ENCODE results near the gene SDCCAG8. TPM values are rescaled to one million over a fixed set of nuclear protein-coding genes. Genes with fewer than 3 reads are reported as not detected.
A peak's percentile ranks its signal among the peaks of the same experiment; 100 is the strongest.

The SDCCAG8 gene
- total RNA-seq, 4 donors from 2014 or later = 30.3 to 131 (median 55.4) TPM

DNA sequence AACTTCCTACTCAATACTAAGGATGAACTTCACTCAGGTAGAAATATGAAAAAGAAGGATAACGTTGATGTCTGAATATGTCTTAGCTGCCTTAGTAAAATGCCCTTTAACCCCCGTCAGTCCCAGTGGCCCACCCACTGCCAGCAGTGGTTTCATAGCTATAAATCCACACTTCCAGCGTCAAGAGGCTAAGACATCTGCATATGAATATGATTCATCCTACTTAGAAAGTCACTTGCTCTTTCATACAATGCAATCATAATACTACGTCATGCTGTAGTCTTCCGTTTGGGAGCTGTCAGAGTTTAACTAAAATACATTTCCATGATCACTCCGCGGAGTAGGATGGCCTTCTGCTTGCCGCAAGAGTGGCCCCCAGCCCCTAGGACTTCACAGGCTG is 247.3 kb downstream of the SDCCAG8 start:
- no peak overlapping the region for H3K4me3 ChIP-seq
- H3K27me3 ChIP-seq = no peaks in the 10 kb centered on the region
- no peaks in the 10 kb centered on the region for H3K9me3 ChIP-seq
- no peaks in the 10 kb centered on the region for H3K36me3 ChIP-seq
- TF ChIP-seq POLR2A (IDR thresholded peaks at IDR 0.05) = no peak
- TF ChIP-seq, protein P1, sequence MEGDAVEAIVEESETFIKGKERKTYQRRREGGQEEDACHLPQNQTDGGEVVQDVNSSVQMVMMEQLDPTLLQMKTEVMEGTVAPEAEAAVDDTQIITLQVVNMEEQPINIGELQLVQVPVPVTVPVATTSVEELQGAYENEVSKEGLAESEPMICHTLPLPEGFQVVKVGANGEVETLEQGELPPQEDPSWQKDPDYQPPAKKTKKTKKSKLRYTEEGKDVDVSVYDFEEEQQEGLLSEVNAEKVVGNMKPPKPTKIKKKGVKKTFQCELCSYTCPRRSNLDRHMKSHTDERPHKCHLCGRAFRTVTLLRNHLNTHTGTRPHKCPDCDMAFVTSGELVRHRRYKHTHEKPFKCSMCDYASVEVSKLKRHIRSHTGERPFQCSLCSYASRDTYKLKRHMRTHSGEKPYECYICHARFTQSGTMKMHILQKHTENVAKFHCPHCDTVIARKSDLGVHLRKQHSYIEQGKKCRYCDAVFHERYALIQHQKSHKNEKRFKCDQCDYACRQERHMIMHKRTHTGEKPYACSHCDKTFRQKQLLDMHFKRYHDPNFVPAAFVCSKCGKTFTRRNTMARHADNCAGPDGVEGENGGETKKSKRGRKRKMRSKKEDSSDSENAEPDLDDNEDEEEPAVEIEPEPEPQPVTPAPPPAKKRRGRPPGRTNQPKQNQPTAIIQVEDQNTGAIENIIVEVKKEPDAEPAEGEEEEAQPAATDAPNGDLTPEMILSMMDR (IDR thresholded peaks at IDR 0.05) = no peak
- H3K4me1 ChIP-seq = peaks cover 0 to 5% (median 2%) of the 10 kb centered on the region in 4 donors
- H3K27ac ChIP-seq = no peak overlapping the region
- no peak for DNase-seq

DNA sequence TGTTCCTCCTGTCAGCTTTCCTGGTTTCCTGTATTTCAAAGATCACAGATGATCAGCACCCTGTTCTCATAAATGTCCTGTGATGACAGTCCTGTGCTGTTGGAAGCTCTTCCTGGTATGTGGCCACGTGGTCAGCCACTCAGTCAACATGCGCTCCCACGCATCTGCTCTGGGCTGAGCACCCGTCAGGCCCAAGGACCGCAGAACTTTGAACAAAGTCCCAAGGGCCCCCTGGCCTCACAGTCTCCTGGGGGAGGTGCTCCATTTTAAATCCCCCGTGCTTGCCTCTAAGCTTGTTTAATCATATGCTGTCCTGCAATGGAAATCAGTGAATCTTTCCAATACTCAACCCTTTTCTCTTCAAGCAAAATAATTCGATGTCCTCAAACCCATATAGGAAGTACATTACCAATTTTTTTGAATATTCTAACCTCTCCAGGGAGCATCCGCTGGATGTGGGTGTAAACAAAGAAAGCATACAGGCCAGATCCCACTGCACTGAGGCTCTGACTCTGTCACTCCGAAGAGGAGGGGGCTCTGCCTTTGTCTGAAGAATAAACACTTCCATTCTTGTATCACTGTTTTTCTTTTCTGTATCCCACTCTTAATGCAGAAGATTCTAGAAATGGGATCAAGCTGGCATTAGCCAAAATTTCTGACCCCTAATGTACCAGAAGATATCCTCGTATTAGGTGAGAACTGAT is 250.3 kb downstream of the SDCCAG8 start:
- H3K4me1 ChIP-seq = peaks cover 0 to 5% (median 2%) of the 10 kb centered on the region in 4 donors

DNA sequence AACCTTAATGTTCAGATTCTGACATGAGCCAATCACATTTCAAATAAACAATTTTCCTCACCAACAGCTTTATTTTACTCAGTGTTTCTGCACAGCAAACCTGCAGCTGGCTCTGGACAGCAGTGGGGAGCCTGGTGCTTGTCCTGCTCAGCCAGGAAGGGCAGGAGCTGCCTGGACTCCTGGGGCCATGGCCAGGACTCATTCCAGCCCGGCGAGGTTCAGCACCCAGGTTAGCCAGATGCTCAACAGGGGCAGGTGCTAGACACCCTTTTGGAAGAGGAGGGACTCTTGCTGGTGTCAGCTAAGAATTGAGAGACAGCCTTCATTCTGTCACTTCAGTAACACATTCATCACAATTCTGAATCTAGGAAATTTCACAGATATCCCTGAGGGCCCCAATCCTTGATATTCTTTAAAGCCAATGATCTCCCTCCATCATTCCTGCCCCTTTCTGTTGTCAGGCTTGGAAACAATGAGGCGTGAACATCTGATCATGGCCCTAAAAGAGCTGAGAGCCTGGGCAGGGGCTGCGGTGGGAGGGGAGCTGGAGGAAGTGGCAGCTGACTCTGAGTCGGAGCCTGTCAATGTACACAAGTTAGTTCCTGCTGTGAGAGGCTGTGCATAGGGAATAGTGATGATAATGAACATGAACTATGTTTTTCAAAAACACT is 251.3 kb downstream of the SDCCAG8 start:
- H3K9me3 ChIP-seq = no peaks in the 10 kb centered on the region
- peaks cover 0 to 10% (median 0%) of the 10 kb centered on the region in 3 donors for H3K36me3 ChIP-seq
- H3K27ac ChIP-seq = peak overlapping the region in 1 of 4 donors; percentile 34
- TF ChIP-seq, protein P1 (IDR thresholded peaks at IDR 0.05) = no peak
- TF ChIP-seq POLR2A (IDR thresholded peaks at IDR 0.05) = no peak
- H3K27me3 ChIP-seq = no peaks in the 10 kb centered on the region
- peak in 1 of 3 donors; percentile 42 for DNase-seq
- no peak overlapping the region for H3K4me3 ChIP-seq
- peaks cover 0 to 5% (median 2%) of the 10 kb centered on the region in 4 donors for H3K4me1 ChIP-seq

More for the DNA sequence above, 250.3 kb downstream of the SDCCAG8 start:
- Histone ChIP-seq H3K4me3 (no peak overlapping the region), H3K36me3 (peaks cover 0 to 9% (median 0%) of the 10 kb centered on the region in 3 donors), H3K27ac (peak overlapping the region in 1 of 4 donors; percentile 34), H3K27me3 (no peaks in the 10 kb centered on the region), H3K9me3 (no peaks in the 10 kb centered on the region)
- peak in 1 of 3 donors; percentile 59 for DNase-seq
- TF ChIP-seq POLR2A (IDR thresholded peaks at IDR 0.05) = no peak
- TF ChIP-seq, protein P1 (IDR thresholded peaks at IDR 0.05) = no peak

DNA sequence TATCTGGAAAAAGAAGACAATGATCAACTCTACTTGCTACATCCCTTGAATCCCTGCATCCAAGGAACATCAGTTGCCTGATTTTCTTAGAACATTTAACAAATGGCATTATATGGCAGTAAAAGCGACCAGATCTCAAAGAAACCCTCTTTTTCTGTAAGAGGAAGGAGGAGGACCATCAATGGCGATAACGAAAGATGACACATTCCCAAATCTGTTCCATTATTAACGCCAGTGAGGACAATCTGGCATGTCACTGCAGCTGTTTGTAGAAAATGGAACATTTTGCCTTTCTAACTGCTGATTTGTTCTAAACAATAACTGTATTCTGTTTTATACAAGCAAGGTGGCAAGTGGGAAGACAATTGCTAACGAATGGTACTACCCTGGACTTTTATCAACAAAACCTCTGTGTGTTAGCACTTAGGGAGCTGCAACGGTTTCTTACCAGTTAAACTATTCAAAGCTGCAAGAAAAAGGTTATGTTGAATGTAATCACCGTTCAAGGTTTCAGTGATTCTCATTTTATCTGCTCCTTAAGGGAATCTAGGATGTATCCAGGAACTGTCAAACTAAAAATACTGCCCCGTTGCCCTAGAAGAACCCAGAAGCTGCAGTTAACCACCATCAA is 251.9 kb downstream of the SDCCAG8 start:
- Histone ChIP-seq H3K27ac (peak overlapping the region in 1 of 4 donors; percentile 33), H3K27me3 (no peaks in the 10 kb centered on the region), H3K9me3 (no peaks in the 10 kb centered on the region), H3K4me3 (no peak overlapping the region), H3K4me1 (peaks cover 0 to 5% (median 2%) of the 10 kb centered on the region in 4 donors), H3K36me3 (peaks cover 0 to 10% (median 0%) of the 10 kb centered on the region in 3 donors)
- no peak for TF ChIP-seq POLR2A (IDR thresholded peaks at IDR 0.05)
- TF ChIP-seq, protein P1 (IDR thresholded peaks at IDR 0.05) = no peak
- no peak for DNase-seq

DNA sequence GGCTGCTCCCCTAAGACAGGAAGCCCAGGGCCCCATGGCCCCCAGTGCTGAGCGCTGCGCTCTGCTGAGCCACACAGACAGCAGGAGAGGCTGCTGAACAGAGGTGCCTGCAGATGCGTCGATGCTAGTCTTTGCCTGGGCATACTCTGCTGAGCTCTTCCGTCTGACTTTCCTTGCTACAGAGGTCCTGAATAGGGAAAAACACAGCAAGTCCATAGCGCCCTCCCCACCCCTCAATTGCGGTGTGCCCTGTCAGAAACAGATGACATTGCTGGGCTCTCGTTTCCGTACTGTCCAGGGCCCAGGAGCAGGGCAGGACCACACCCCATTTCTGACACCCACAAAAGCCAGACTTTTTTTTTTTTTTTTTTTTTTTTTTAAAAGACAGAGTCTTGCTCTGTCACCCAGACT is 252.5 kb downstream of the SDCCAG8 start:
- H3K27ac ChIP-seq = no peak overlapping the region
- TF ChIP-seq, protein P1 (IDR thresholded peaks at IDR 0.05) = no peak
- no peak for TF ChIP-seq POLR2A (IDR thresholded peaks at IDR 0.05)
- H3K27me3 ChIP-seq = no peaks in the 10 kb centered on the region
- peaks cover 0 to 10% (median 0%) of the 10 kb centered on the region in 3 donors for H3K36me3 ChIP-seq
- no peaks in the 10 kb centered on the region for H3K9me3 ChIP-seq
- H3K4me3 ChIP-seq = no peak overlapping the region
- H3K4me1 ChIP-seq = peaks cover 0 to 5% (median 2%) of the 10 kb centered on the region in 4 donors
- peak in 2 of 3 donors; percentile 67 to 72 for DNase-seq

All from Peyer's patch (tissue), 4 donors.